A549 (cell line): Measurements from ENCODE around the gene AVPI1. TPM values are rescaled to one million over a fixed set of nuclear protein-coding genes. Genes with fewer than 3 reads are reported as not detected.

Experiments used
- ATAC-seq, 2 experiments: fragments of 200-7000 bp in 1 of 2; fragments of >200 bp in 1 of 2; cut with Nextera tagmentation in 1 of 2; cut with Tn5 transposase in 1 of 2; 3 replicates each; pipeline versions ENCODE4 v1.8.0 to v1.9.1; 2018 to 2020; ENCODE audit warnings: mild to moderate bottlenecking in 1 of 2, moderate library complexity in 1 of 2
- CTCF ChIA-PET: fragments of 300-600 bp; sonication (Branson Sonifier 250); formaldehyde crosslinking; extraction: SDS; loops from one replicate; lab custom pipeline; 2021; ENCODE audit warnings: antibody characterized with exemption, inconsistent platforms; lab: Yijun Ruan, JAX
- POLR2A ChIA-PET: fragments of 350-600 bp; formaldehyde crosslinking; extraction: SDS; loops from one replicate; lab custom pipeline; 2021; ENCODE audit warnings: antibody characterized with exemption, inconsistent platforms; lab: Yijun Ruan, JAX
- DNase-seq, 2 experiments: peaks; one replicate each; pipeline versions ENCODE4 v3.0.0 to v3.0.0-alpha.2; 2011 to 2016; ENCODE audit warnings: low read depth in 1 of 2, low spot score in 1 of 2
- FAIRE-seq: peaks from 2 replicates; lab custom pipeline; 2011; peaks lifted over from hg19 to GRCh38; lab: Jason Lieb, UNC
- H3K27ac ChIP-seq, 2 experiments: fragments of >200 bp; sonication (Bioruptor Twin); formaldehyde crosslinking; 3 replicates each; pipeline ENCODE4 v1.5.1; 2016 to 2017
- H3K4me1 ChIP-seq: fragments of >200 bp; sonication (Bioruptor Twin); formaldehyde crosslinking; 3 replicates; pipeline ENCODE4 v1.6.1; 2016
- H3K4me2 ChIP-seq: fragments of >200 bp; sonication (Bioruptor Twin); formaldehyde crosslinking; 3 replicates; pipeline ENCODE4 v1.6.1; 2016
- H3K4me3 ChIP-seq: fragments of >200 bp; sonication (Bioruptor Twin); formaldehyde crosslinking; 3 replicates; pipeline ENCODE4 v1.5.1; 2016
- H3K9me3 ChIP-seq: fragments of >200 bp; sonication (Bioruptor Twin); formaldehyde crosslinking; 3 replicates; pipeline ENCODE4 v1.6.1; 2016
- CEBPB ChIP-seq, 2 experiments: fragments of >200 bp in 1 of 2; sonication (Bioruptor Twin) in 1 of 2; formaldehyde crosslinking in 1 of 2; IDR thresholded peaks; 2 replicates each; pipeline ENCODE4 v1.6.1; 2012 to 2016
- CHD2 ChIP-seq: fragments of 150-350 bp; IDR thresholded peaks from 2 replicates; pipeline ENCODE4 v1.6.1; 2014; ENCODE audit warnings: low read length; ENCODE audit not compliant: partially characterized antibody
- CTCF ChIP-seq: fragments of >200 bp; sonication (Bioruptor Twin); formaldehyde crosslinking; IDR thresholded peaks from 3 replicates; pipeline ENCODE4 v1.5.1; 2016
- EP300 ChIP-seq, 2 experiments: fragments of >200 bp; sonication (Bioruptor Twin); formaldehyde crosslinking; IDR thresholded peaks; 2 replicates in 1 of 2; 3 replicates in 1 of 2; pipeline ENCODE4 v1.6.1; 2016 to 2017
- ESRRA ChIP-seq: fragments of 150-350 bp; IDR thresholded peaks from 2 replicates; pipeline ENCODE4 v1.6.1; 2014; ENCODE audit warnings: mild to moderate bottlenecking, low read length, borderline replicate concordance
- FOSB ChIP-seq: fragments of 250-450 bp; sonication (Bioruptor Pico); IDR thresholded peaks from 2 replicates; pipeline ENCODE4 v1.5.0; 2020; ENCODE audit warnings: mild to moderate bottlenecking, moderate library complexity
- GATA3 ChIP-seq: IDR thresholded peaks from 2 replicates; pipeline ENCODE4 v1.6.1; 2012; ENCODE audit warnings: borderline replicate concordance
- KDM1A ChIP-seq: fragments of 200-600 bp; sonication (generic); IDR thresholded peaks from 2 replicates; pipeline ENCODE4 v1.6.1; 2016; ENCODE audit warnings: low read depth, mild to moderate bottlenecking
- NFE2L2 ChIP-seq: fragments of 150-350 bp; conservative IDR thresholded peaks from 2 replicates; pipeline ENCODE4 v1.6.1; 2014; ENCODE audit warnings: low read length
- NPAS2 ChIP-seq: fragments of 250-450 bp; sonication (Bioruptor Pico); IDR thresholded peaks from 2 replicates; pipeline ENCODE4 v1.8.0; 2022; ENCODE audit warnings: mild to moderate bottlenecking, moderate library complexity, borderline replicate concordance
- POLR2A ChIP-seq: IDR thresholded peaks from 2 replicates; pipeline ENCODE4 v1.6.1; 2012; ENCODE audit warnings: mild to moderate bottlenecking, low read length
- RFX5 ChIP-seq: fragments of 450-650 bp; IDR thresholded peaks from 2 replicates; pipeline ENCODE4 v1.7.1; 2014; ENCODE audit warnings: antibody characterized with exemption, mild to moderate bottlenecking, moderate library complexity
- SMC3 ChIP-seq: fragments of >200 bp; sonication (Bioruptor Twin); formaldehyde crosslinking; IDR thresholded peaks from 3 replicates; pipeline ENCODE4 v1.6.1; 2018; ENCODE audit warnings: inconsistent platforms
- SREBF2 ChIP-seq: fragments of 450-650 bp; IDR thresholded peaks from 2 replicates; pipeline ENCODE4 v1.6.1; 2014; ENCODE audit warnings: mild to moderate bottlenecking, moderate library complexity
- TP53 ChIP-seq: fragments of 250-450 bp; sonication (Bioruptor Pico); IDR thresholded peaks from 2 replicates; pipeline ENCODE4 v1.5.0; 2021; ENCODE audit warnings: mild to moderate bottlenecking, moderate library complexity
- ZSCAN20 ChIP-seq: fragments of 250-450 bp; sonication (Bioruptor Pico); IDR thresholded peaks from 2 replicates; pipeline ENCODE4 v1.8.0; 2022; ENCODE audit warnings: mild to moderate bottlenecking, moderate library complexity
- WGBS: methylation state at CpG from one replicate; pipeline ENCODE4 v1.1.6; 2017; ENCODE audit errors: missing lambda C conversion rate; 5-methylcytosine and 5-hydroxymethylcytosine counted together
- polyA plus RNA-seq, 4 experiments: library from polyadenylated mRNA; depleted of rRNA in 3 of 4; stranded (reverse); fragments of >200 nt; fragmentation: RNase III in 1 of 4; extraction: RNeasy Plus Mini Kit Qiagen cat#74134 plus additional on column Dnase treatment in 1 of 4; gene quantifications; 2 replicates in 3 of 4; 3 replicates in 1 of 4; pipeline ENCODE4 v1.2.3, GENCODE V29; 2011 to 2017
- TF ChIP-seq, protein P1 (sequence below): fragments of 200-600 bp; sonication (generic); IDR thresholded peaks from 2 replicates; pipeline ENCODE4 v1.6.1; 2016; ENCODE audit warnings: antibody characterized with exemption, mild to moderate bottlenecking, moderate library complexity
- TF ChIP-seq, protein P2 (sequence below): fragments of 250-450 bp; sonication (Bioruptor Pico); IDR thresholded peaks from 2 replicates; pipeline ENCODE4 v1.5.0; 2020; ENCODE audit warnings: low read depth, mild to moderate bottlenecking, moderate library complexity

Gene AVPI1
- polyA plus RNA-seq, 2 of the 4 experiments (the other 2 are of a cell fraction): 48.7 to 70.3 TPM

GRCh38 chr10:97715259-97715874 is 28.3 kb upstream of the AVPI1 start:
- H3K9me3 ChIP-seq: no peaks in the 10 kb centered on the region
- POLR2A ChIA-PET: interaction anchor here (0.6 to 4.1 kb wide), 5 partner anchors 9 to 306 kb away, joined by 4 to 53 read pairs (median 10); partner anchors contain the start of gene AVPI1
- peak overlapping the region; percentile 94 to 95 for H3K27ac ChIP-seq
- ATAC-seq: no peak
- CTCF ChIA-PET: interaction anchor here (20.3 to 36.9 kb wide), 3 partner anchors 5 to 40 kb away, joined by 1006 to 1127 read pairs (median 1006); partner anchors contain the start of genes AVPI1, MARVELD1 and ZFYVE27
- WGBS: 54% methylated on average over 8 of the region's 8 CpGs
- H3K4me3 ChIP-seq: peak overlapping the region; percentile 68
- no peak for TF ChIP-seq KDM1A
- no peak for TF ChIP-seq ZSCAN20 (CRISPR knock-in tag)
- TF ChIP-seq RFX5: no peak
- no peak for TF ChIP-seq SMC3
- TF ChIP-seq NPAS2 (CRISPR knock-in tag): no peak
- TF ChIP-seq, all 56 proteins: peak for 0
- FAIRE-seq: no peak
- no peak for DNase-seq
- H3K4me2 ChIP-seq: peak overlapping the region; percentile 96
- H3K4me1 ChIP-seq: peaks cover 44% of the 10 kb centered on the region

DNA sequence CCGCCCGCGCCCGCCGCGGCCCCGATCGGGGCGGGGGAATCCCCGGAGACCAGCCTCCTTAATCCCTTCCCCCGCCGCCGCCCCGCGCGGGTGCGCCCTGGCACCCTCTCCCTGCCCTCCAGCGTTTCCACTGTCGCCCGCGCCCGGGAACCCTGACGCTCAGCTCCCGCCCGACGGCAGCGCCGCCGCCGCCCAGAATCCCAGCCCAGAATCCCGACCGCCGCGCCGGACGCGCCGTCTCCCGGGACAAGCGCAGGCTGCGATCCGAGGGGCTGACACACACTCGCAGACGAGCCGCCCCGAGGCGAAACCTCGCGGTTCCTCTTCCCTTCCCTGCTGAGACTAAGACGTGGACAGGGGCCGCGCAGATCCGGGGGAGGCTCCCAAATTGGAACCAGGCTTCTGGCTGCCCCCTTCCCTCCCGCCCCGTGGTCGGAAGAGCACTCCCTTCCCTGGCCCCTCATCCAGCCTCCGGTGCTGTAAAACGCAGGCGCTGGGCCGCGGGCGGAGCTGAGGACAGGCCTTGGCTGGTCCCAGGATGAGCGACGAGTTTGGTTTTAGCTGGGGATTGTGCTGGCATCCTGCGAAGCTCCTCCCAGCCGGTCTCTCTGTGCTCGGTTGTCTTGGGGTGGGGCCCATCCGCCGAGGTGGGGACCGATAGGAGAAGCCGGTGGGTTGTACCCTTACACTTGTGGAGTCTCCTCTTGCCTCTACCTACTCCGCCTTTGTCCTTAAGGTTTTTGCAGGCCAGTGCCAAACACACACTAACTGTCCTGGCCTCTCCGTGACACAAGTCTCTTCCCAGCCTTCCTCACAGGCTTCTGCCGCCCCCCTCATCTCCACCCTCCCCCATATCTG is 27.6 kb upstream of the AVPI1 start:
- ChIA-PET POLR2A (interaction anchor here (0.6 to 4.1 kb wide), 11 partner anchors 10 to 305 kb away, joined by 3 to 53 read pairs (median 8); partner anchors contain the start of genes AVPI1 and ZFYVE27), CTCF (interaction anchor here (1.1 to 36.9 kb wide), 5 partner anchors 4 to 154 kb away, joined by 3 to 1127 read pairs (median 1006); partner anchors contain the start of genes AVPI1, MARVELD1 and ZFYVE27)
- ATAC-seq (peak; percentile 51 to 69), DNase-seq (peak; percentile 53 to 64), FAIRE-seq (no peak)
- Histone ChIP-seq H3K4me3 (peak overlapping the region; percentile 68), H3K27ac (peak overlapping the region; percentile 94 to 95), H3K4me1 (peaks cover 48% of the 10 kb centered on the region), H3K4me2 (peak overlapping the region; percentile 96), H3K9me3 (no peaks in the 10 kb centered on the region)
- peak; percentile 16; the same call in 1 of the 3 replicates for TF ChIP-seq CTCF
- TF ChIP-seq FOSB (CRISPR knock-in tag): no peak
- TF ChIP-seq GATA3: no peak
- no peak for TF ChIP-seq ESRRA
- TF ChIP-seq, protein P1, sequence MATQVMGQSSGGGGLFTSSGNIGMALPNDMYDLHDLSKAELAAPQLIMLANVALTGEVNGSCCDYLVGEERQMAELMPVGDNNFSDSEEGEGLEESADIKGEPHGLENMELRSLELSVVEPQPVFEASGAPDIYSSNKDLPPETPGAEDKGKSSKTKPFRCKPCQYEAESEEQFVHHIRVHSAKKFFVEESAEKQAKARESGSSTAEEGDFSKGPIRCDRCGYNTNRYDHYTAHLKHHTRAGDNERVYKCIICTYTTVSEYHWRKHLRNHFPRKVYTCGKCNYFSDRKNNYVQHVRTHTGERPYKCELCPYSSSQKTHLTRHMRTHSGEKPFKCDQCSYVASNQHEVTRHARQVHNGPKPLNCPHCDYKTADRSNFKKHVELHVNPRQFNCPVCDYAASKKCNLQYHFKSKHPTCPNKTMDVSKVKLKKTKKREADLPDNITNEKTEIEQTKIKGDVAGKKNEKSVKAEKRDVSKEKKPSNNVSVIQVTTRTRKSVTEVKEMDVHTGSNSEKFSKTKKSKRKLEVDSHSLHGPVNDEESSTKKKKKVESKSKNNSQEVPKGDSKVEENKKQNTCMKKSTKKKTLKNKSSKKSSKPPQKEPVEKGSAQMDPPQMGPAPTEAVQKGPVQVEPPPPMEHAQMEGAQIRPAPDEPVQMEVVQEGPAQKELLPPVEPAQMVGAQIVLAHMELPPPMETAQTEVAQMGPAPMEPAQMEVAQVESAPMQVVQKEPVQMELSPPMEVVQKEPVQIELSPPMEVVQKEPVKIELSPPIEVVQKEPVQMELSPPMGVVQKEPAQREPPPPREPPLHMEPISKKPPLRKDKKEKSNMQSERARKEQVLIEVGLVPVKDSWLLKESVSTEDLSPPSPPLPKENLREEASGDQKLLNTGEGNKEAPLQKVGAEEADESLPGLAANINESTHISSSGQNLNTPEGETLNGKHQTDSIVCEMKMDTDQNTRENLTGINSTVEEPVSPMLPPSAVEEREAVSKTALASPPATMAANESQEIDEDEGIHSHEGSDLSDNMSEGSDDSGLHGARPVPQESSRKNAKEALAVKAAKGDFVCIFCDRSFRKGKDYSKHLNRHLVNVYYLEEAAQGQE: no peak
- TF ChIP-seq NFE2L2: no peak
- TF ChIP-seq TP53: no peak
- TF ChIP-seq CEBPB (IDR thresholded peaks at IDR 0.05): no peak
- TF ChIP-seq EP300 (IDR thresholded peaks at IDR 0.05): no peak
- TF ChIP-seq CHD2: no peak
- TF ChIP-seq POLR2A: peak; percentile 35
- TF ChIP-seq, protein P2, sequence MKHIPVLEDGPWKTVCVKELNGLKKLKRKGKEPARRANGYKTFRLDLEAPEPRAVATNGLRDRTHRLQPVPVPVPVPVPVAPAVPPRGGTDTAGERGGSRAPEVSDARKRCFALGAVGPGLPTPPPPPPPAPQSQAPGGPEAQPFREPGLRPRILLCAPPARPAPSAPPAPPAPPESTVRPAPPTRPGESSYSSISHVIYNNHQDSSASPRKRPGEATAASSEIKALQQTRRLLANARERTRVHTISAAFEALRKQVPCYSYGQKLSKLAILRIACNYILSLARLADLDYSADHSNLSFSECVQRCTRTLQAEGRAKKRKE: no peak
- TF ChIP-seq SREBF2: no peak
- whole genome bisulfite sequencing: 3% methylated on average over 24 of the region's 74 CpGs
